T-cell (primary cell): ENCODE results near the gene RAB8B. TPM values are rescaled to one million over a fixed set of nuclear protein-coding genes. Genes with fewer than 3 reads are reported as not detected.

Experiments
- ATAC-seq, 4 experiments: fragments of 200-7000 bp in 3 of 4; fragments of 150-1000 bp in 1 of 4; cut with Tn5 transposase; replicated peaks in 1 of 4; 1 replicate in 3 of 4; 2 replicates in 1 of 4; pipeline ENCODE4 v1.10.0; 2021; ENCODE audit warnings: moderate library complexity in 3 of 4, mild to moderate bottlenecking in 2 of 4, moderate number of reproducible peaks in 1 of 4
- CTCF ChIA-PET, 2 donors: fragments of 300-600 bp; sonication (Branson Sonifier 250); formaldehyde crosslinking; loops; one replicate each; lab custom pipeline; 2022; ENCODE audit warnings: antibody characterized with exemption in 2 of 2; lab: Charles Lee
- POLR2A ChIA-PET, 2 donors: fragments of 300-600 bp; sonication (Branson Sonifier 250); formaldehyde crosslinking; loops; one replicate each; lab custom pipeline; 2022; ENCODE audit warnings: antibody characterized with exemption in 2 of 2; lab: Charles Lee
- DNase-seq, 35 experiments: peaks; one replicate each; pipeline versions ENCODE4 v3.0.0 to v3.0.0-alpha.2; 2013 to 2023
- H3K27ac ChIP-seq: one replicate; pipeline ENCODE4 v1.5.1; 2013; ENCODE audit warnings: low read length
- H3K27me3 ChIP-seq, 2 experiments: replicated peaks in 1 of 2; 1 replicate in 1 of 2; 2 replicates in 1 of 2; pipeline versions ENCODE4 v1.6.1 to v1.7.0; 2013; ENCODE audit warnings: low read length in 1 of 2, mixed read lengths in 1 of 2; ENCODE audit not compliant: control insufficient read depth in 2 of 2, insufficient read depth in 2 of 2; ENCODE audit errors: extremely low read depth in 1 of 2
- H3K36me3 ChIP-seq, 2 donors: 1 replicate in 1 of 2; 2 replicates in 1 of 2; pipeline versions ENCODE4 v1.6.1 to v1.7.0; 2013; ENCODE audit warnings: low read length in 1 of 2; ENCODE audit not compliant: control insufficient read depth in 2 of 2, insufficient read depth in 1 of 2; ENCODE audit errors: extremely low read depth in 1 of 2
- H3K4me1 ChIP-seq, 2 experiments: 1 replicate in 1 of 2; 2 replicates in 1 of 2; pipeline versions ENCODE4 v1.6.1 to v1.7.0; 2013; ENCODE audit warnings: low read length in 2 of 2, mixed read lengths in 1 of 2; ENCODE audit not compliant: insufficient read depth in 2 of 2, control insufficient read depth in 1 of 2; ENCODE audit errors: extremely low read depth in 1 of 2
- H3K4me3 ChIP-seq, 2 donors: 1 replicate in 1 of 2; 2 replicates in 1 of 2; pipeline versions ENCODE4 v1.5.1 to v1.7.0; 2013; ENCODE audit warnings: mild to moderate bottlenecking in 2 of 2, low read length in 1 of 2, moderate library complexity in 1 of 2; ENCODE audit not compliant: control insufficient read depth in 1 of 2; ENCODE audit errors: extremely low read depth in 1 of 2
- H3K9me3 ChIP-seq: 2 replicates; pipeline ENCODE4 v1.7.0; 2013
- H3K27ac Mint-ChIP-seq, 2 donors: one replicate each; pipeline ENCODE4 v1.8.0; 2020 to 2021; ENCODE audit warnings: mild to moderate bottlenecking in 2 of 2, mixed read lengths in 2 of 2
- H3K27me3 Mint-ChIP-seq, 2 donors: one replicate each; pipeline ENCODE4 v1.8.0; 2021 to 2022; ENCODE audit warnings: mixed read lengths in 2 of 2
- H3K36me3 Mint-ChIP-seq: one replicate; pipeline ENCODE4 v1.8.0; 2021; ENCODE audit warnings: mixed read lengths
- H3K4me1 Mint-ChIP-seq, 3 donors: one replicate each; pipeline ENCODE4 v1.8.0; 2020 to 2022; ENCODE audit warnings: mixed read lengths in 3 of 3, mild to moderate bottlenecking in 1 of 3
- H3K4me3 Mint-ChIP-seq, 3 donors: one replicate each; pipeline ENCODE4 v1.8.0; 2020 to 2022; ENCODE audit warnings: mild to moderate bottlenecking in 3 of 3, mixed read lengths in 3 of 3, moderate library complexity in 3 of 3
- H3K9me3 Mint-ChIP-seq, 3 donors: one replicate each; pipeline ENCODE4 v1.8.0; 2020 to 2022; ENCODE audit warnings: mixed read lengths in 3 of 3
- WGBS: methylation state at CpG from one replicate; pipeline ENCODE4 v1.1.5; 2013; ENCODE audit warnings: missing lambda C conversion rate; ENCODE audit not compliant: insufficient coverage; 5-methylcytosine and 5-hydroxymethylcytosine counted together
- total RNA-seq, 35 experiments: library from RNA in 6 of 35; stranded (reverse) in 6 of 35; fragments of 120-200 nt in 1 of 35; gene quantifications; one replicate each; pipeline versions ENCODE4 v1.2.1 to v1.2.4 and lab custom pipeline; 2013 to 2026

RAB8B gene
- total RNA-seq, 5 donors from 2014 or later (not counting 1 experiment from before 2014, with no cell fraction given), result 52.2 to 66.7 (median 55.7) TPM

DNA sequence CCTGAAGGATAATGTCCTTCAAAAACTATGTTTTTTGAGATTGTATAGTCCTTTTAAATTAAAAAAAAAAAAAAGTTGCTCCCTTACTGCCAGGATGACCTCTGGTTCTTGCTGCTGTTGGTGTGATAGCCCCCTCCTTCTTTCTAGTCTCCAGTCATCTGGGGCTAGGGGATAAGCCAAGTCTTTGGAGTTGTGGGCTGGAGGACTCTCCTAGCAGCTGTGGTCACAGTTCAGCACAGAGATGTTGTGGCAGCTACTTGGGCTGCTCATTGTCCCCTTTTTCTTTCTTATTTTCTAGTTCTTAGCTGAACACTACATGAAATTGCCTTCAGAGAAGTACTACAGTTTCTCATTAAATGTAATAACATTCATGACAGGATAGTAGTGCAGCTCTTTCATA lies 48.8 kb downstream of the RAB8B start:
- peaks cover 0 to 9% of the 10 kb centered on the region in 2 donors for H3K36me3 ChIP-seq
- H3K27ac Mint-ChIP-seq, result no peak overlapping the region
- H3K27ac ChIP-seq, result no peak overlapping the region
- H3K4me1 ChIP-seq, result peaks cover 16 to 26% of the 10 kb centered on the region in 2 experiments
- no peak overlapping the region for H3K4me3 Mint-ChIP-seq
- peaks cover 0 to under 1% (median 0%) of the 10 kb centered on the region in 3 donors for H3K9me3 Mint-ChIP-seq
- H3K27me3 Mint-ChIP-seq, result no peaks in the 10 kb centered on the region
- ChIA-PET POLR2A (interaction anchor here (0.6 to 1.5 kb wide), 5 partner anchors 9 to 53 kb away, joined by 3 to 5 read pairs (median 4); no protein-coding TSS in a partner anchor), CTCF (interaction anchor here in 1 of 2 donors (2.4 kb wide), 1 partner anchor 46 kb away, joined by 8 read pairs; no protein-coding TSS in a partner anchor)
- H3K36me3 Mint-ChIP-seq, result peaks cover 27% of the 10 kb centered on the region
- no peaks in the 10 kb centered on the region for H3K27me3 ChIP-seq
- no peak overlapping the region for H3K4me3 ChIP-seq
- peaks cover 73 to 76% (median 73%) of the 10 kb centered on the region in 3 donors for H3K4me1 Mint-ChIP-seq
- H3K9me3 ChIP-seq, result no peaks in the 10 kb centered on the region
- DNase-seq (no peak), ATAC-seq (no peak)

DNA sequence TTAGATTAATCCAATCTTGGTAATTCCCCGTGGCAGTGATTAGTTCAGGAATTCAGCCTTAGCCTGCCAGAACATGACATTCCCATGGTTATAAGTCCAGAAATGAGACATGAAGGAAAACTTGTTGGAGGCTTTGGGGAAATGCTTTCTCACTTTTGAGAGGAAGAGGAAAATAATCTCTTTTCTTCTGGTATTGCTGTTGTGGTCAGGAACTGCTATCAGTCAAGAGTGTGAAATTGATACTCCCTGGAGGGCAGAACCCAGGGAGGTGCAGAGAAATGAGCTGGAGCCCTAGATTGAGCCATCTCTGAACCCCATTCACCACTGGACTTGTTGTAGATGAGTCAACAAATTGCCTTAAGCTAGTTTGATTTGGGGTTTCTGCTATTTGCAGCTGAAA lies 49.4 kb downstream of the RAB8B start:
- no peak overlapping the region for H3K27ac ChIP-seq
- no peaks in the 10 kb centered on the region for H3K9me3 ChIP-seq
- H3K4me1 ChIP-seq, result peaks cover 13 to 26% of the 10 kb centered on the region in 2 experiments
- Mint-ChIP-seq H3K9me3 (peaks cover 0 to 3% (median 0%) of the 10 kb centered on the region in 3 donors), H3K4me1 (peaks cover 73 to 76% (median 73%) of the 10 kb centered on the region in 3 donors), H3K4me3 (no peak overlapping the region), H3K27ac (peak overlapping the region in 1 of 2 donors; percentile 28), H3K36me3 (peaks cover 34% of the 10 kb centered on the region), H3K27me3 (no peaks in the 10 kb centered on the region)
- no peak for ATAC-seq
- CTCF ChIA-PET, result interaction anchor here (0.5 to 2.4 kb wide), 6 partner anchors 44 to 1268 kb away, joined by 3 to 8 read pairs (median 6); no protein-coding TSS in a partner anchor
- H3K27me3 ChIP-seq, result no peaks in the 10 kb centered on the region
- no peak for DNase-seq
- H3K36me3 ChIP-seq, result peaks cover 0 to 9% of the 10 kb centered on the region in 2 donors
- WGBS, result no CpG with 5 or more reads among the region's 1 CpG
- POLR2A ChIA-PET, result interaction anchor here (0.6 to 1.5 kb wide), 6 partner anchors 8 to 47 kb away, joined by 3 to 5 read pairs (median 4); no protein-coding TSS in a partner anchor
- no peak overlapping the region for H3K4me3 ChIP-seq

DNA sequence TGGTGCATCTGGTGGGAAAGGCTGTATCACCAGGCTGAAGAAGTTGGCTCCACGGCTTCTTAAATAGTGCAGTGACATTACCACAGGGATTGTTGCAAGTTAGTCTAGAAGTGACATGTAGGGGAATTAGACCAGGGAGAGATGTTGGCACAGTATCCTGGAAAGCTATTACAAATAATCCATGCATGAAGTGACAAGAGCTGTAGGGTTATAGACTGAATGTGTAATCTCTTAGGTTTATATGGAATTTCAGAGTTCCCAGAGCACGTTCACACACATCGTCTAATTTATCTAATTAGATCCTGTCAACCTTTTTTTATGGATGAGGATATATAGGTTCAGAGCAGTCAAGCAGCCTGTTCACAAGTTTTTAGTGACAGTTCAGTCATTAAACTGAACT lies 50.7 kb downstream of the RAB8B start:
- peaks cover 0 to 4% of the 10 kb centered on the region in 2 donors for H3K36me3 ChIP-seq
- ChIA-PET POLR2A (no interaction called here), CTCF (interaction anchor here in 1 of 2 donors (1.2 kb wide), 1 partner anchor 266 kb away, joined by 3 read pairs; no protein-coding TSS in a partner anchor)
- no peaks in the 10 kb centered on the region for H3K27me3 Mint-ChIP-seq
- ATAC-seq (no peak), DNase-seq (no peak)
- 90% methylated on average over 1 of the region's 3 CpGs for WGBS
- peaks cover 73 to 76% (median 74%) of the 10 kb centered on the region in 3 donors for H3K4me1 Mint-ChIP-seq
- no peaks in the 10 kb centered on the region for H3K9me3 ChIP-seq
- H3K4me3 Mint-ChIP-seq, result no peak overlapping the region
- no peak overlapping the region for H3K4me3 ChIP-seq
- H3K36me3 Mint-ChIP-seq, result peaks cover 34% of the 10 kb centered on the region
- peaks cover 18 to 23% of the 10 kb centered on the region in 2 experiments for H3K4me1 ChIP-seq
- H3K27me3 ChIP-seq, result no peaks in the 10 kb centered on the region
- H3K27ac ChIP-seq, result no peak overlapping the region
- H3K9me3 Mint-ChIP-seq, result peaks cover 0 to 3% (median 0%) of the 10 kb centered on the region in 3 donors
- peak overlapping the region in 1 of 2 donors; percentile 63 for H3K27ac Mint-ChIP-seq

DNA sequence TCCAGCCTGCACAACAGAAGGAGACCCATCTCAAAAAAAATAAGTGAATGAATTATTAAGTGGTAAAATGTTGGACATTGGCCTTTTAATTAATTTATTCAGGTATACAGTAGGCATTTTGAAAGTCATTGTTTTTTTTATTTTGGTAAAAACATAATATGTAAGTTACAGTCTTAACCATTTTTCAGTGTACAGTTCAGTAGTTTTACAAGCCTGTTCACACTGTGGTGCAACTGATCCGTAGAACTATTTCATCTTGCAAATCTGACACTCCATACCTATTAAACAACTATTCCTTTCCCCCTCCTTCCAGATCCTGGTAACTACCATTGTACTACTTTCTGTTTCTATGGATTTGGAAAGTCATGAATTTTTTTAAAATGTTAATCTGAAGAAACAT lies 51.9 kb downstream of the RAB8B start:
- Mint-ChIP-seq H3K27me3 (no peaks in the 10 kb centered on the region), H3K9me3 (peaks cover 0 to 3% (median 0%) of the 10 kb centered on the region in 3 donors), H3K4me3 (no peak overlapping the region), H3K36me3 (peaks cover 38% of the 10 kb centered on the region), H3K27ac (no peak overlapping the region), H3K4me1 (peaks cover 75 to 76% (median 76%) of the 10 kb centered on the region in 3 donors)
- Histone ChIP-seq H3K4me1 (peaks cover 22 to 28% of the 10 kb centered on the region in 2 experiments), H3K36me3 (peaks cover 0 to 13% of the 10 kb centered on the region in 2 donors), H3K4me3 (no peak overlapping the region), H3K27ac (no peak overlapping the region), H3K9me3 (no peaks in the 10 kb centered on the region), H3K27me3 (no peaks in the 10 kb centered on the region)
- ATAC-seq, result no peak
- POLR2A ChIA-PET, result interaction anchor here in 1 of 2 donors (0.8 kb wide), 1 partner anchor 47 kb away, joined by 7 read pairs; no protein-coding TSS in a partner anchor
- no peak for DNase-seq
- CTCF ChIA-PET, result interaction anchor here in 1 of 2 donors (0.6 kb wide), 1 partner anchor 29 kb away, joined by 4 read pairs; no protein-coding TSS in a partner anchor
- 100% methylated on average over 1 of the region's 1 CpG for WGBS

DNA sequence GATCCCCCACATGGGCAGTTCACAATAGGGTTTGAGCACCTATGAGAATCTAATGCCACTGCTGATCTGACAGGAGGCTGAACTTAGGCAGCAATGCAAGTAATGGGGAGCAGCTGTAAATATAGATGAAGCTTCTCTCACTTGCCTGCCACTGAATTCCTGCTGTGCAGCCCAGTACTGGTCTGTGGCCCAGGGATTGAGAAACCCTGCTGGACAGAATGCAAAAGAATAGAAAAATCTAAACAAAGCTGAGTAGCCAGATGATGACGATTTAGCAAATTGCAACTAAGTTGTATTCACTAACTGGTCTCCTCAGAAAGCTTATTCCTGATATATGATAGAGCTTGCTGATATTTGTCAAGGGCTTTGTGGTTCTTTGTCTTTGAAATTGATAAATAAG lies 53.7 kb downstream of the RAB8B start:
- POLR2A ChIA-PET, result interaction anchor here in 1 of 2 donors (1.2 kb wide), 1 partner anchor 11 kb away, joined by 3 read pairs; no protein-coding TSS in a partner anchor
- CTCF ChIA-PET, result interaction anchor here (0.7 to 1.2 kb wide), 2 partner anchors 77 to 294 kb away, joined by 3 to 4 read pairs; no protein-coding TSS in a partner anchor
- Mint-ChIP-seq H3K36me3 (peaks cover 44% of the 10 kb centered on the region), H3K4me3 (no peak overlapping the region), H3K9me3 (peaks cover 0 to 3% (median 0%) of the 10 kb centered on the region in 3 donors), H3K27ac (peak overlapping the region; percentile 53 to 91), H3K4me1 (peaks cover 69 to 74% (median 70%) of the 10 kb centered on the region in 3 donors), H3K27me3 (no peaks in the 10 kb centered on the region)
- Histone ChIP-seq H3K4me3 (no peak overlapping the region), H3K36me3 (peaks cover 0 to 29% of the 10 kb centered on the region in 2 donors), H3K9me3 (no peaks in the 10 kb centered on the region), H3K27ac (no peak overlapping the region), H3K4me1 (peaks cover 28 to 30% of the 10 kb centered on the region in 2 experiments), H3K27me3 (no peaks in the 10 kb centered on the region)
- no peak for ATAC-seq
- WGBS, result no CpG with 5 or more reads among the region's 1 CpG
- no peak for DNase-seq

DNA sequence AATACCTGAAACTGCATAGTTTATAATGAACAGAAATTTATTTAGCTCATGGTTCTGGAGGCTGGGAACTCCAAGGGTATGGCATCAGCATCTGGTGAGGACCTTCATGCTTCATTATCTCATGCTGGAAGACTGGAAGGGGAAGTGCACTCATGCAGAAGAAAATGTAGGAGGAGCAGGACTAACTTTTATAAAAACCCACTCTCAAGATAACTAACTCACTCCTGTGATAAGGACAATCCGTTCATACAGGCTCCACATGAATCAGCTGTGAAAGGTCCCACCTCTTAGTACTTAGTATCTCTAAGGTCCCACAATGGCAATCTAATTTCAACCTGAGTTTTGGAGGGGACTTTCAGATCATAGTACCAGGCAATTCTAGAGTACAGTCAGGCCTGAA lies 54.4 kb downstream of the RAB8B start:
- Mint-ChIP-seq H3K9me3 (peaks cover 0 to 3% (median 0%) of the 10 kb centered on the region in 3 donors), H3K27ac (peak overlapping the region; percentile 85 to 91), H3K4me3 (peak overlapping the region in 1 of 3 donors; percentile 33), H3K4me1 (peaks cover 64 to 72% (median 68%) of the 10 kb centered on the region in 3 donors), H3K27me3 (no peaks in the 10 kb centered on the region), H3K36me3 (peaks cover 48% of the 10 kb centered on the region)
- Histone ChIP-seq H3K36me3 (peaks cover 0 to 29% of the 10 kb centered on the region in 2 donors), H3K27ac (peak overlapping the region; percentile 22), H3K4me3 (no peak overlapping the region), H3K27me3 (no peaks in the 10 kb centered on the region), H3K9me3 (no peaks in the 10 kb centered on the region), H3K4me1 (peaks cover 23 to 25% of the 10 kb centered on the region in 2 experiments)
- CTCF ChIA-PET, result interaction anchor here in 1 of 2 donors (0.6 to 1.2 kb wide), 3 partner anchors 60 to 737 kb away, joined by 3 to 5 read pairs (median 4); no protein-coding TSS in a partner anchor
- POLR2A ChIA-PET, result interaction anchor here in 1 of 2 donors (1.2 kb wide), 2 partner anchors 12 to 52 kb away, joined by 3 to 4 read pairs; no protein-coding TSS in a partner anchor
- no peak for DNase-seq
- no peak for ATAC-seq
- 67% methylated on average over 1 of the region's 1 CpG for WGBS
